HG02852 (cell line): ENCODE results near the gene MRPL34.

Experiments
- ATAC-seq: cut with Tn5 transposase; IDR thresholded peaks from one replicate; pipeline ENCODE4 v1.9.1; 2021; ENCODE audit warnings: mild to moderate bottlenecking, moderate library complexity; ENCODE audit not compliant: unreplicated experiment

MRPL34 gene

GRCh38 chr19:17327654-17328516 is 22.2 kb downstream of the MRPL34 start:
- ATAC-seq = no peak

GRCh38 chr19:17328517-17329365 is 23.1 kb downstream of the MRPL34 start:
- ATAC-seq = no peak

DNA sequence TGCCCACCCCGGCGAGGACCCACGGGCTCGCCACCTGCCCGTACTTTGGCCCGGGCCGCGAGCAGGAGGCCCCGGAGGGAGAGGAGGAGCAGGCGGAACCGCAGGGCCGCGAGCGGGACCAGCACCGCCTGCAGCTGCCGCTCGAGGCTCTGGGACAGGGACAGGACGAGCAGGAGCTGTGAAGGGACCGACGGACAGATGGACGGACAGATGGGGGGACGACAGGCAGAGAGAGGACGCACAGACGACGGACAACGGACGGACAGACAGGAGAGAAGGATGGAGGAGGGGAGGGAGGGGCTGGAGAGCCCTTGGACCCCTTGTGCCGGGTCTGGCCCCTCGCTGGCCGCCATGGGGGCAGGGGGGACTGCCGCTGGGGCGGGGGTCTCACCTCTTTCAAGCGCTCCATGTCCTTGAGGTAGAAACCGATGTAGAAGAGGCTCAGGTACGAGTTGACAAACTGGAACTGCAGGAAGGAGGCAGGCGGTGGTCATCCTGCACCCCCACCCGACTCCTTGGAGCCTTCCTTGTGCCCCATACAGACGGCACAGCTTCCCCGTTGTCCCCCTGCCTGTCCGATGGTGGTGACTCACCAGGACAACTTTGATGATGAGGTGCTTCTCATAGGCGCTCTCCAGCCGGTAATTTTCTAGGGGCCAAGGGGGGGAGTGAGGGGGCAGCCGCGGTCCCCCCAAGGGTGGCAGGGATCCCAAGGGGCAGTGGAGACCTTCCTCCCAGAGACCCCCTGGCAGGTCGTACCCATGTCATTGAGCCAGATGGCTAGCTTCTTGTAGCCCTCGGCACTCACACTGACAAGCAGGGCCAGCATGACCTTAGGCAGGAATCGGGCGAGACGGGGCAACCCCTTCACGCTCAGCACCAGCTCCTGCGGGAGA is 23.9 kb downstream of the MRPL34 start:
- ATAC-seq = no peak

DNA sequence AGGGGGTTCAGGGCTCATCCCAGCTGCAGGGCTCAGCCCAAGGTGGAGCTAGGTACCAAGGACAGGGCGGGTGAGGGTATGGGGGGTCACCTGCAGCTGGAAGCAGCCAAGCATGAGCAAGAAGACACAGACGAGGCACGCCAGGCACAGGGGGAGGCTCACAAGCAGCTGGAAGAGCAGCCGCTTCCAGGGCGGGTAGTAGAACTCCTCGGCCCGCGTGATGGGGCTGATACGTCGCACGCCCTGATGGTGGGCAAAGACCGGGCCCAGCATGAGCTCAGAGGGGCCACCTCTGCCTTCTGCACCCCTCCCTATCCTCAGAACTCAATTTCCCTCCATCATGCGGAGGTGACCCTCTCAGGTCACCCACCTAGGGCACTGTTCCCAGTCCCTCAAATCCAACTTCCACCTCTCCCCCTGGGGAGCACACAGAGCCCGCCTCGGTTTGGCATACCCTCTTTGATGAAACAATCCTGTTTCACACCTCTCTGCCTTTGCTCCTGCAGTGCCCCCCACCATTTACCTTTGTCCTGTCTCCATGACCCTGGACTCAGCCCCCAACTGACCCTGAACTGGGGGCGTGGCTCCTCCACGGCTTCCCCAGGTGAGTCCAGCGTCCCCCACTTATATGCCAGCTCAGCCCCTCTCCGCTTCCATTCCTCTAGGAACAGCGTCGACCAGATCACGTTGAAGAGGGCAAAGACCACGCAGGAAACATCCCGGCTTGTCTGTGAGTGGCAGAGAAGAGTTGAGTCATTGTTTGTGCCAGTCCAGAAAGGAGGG is 24.8 kb downstream of the MRPL34 start:
- ATAC-seq = no peak

GRCh38 chr19:17331045-17331558 is 25.4 kb downstream of the MRPL34 start:
- ATAC-seq = no peak

GRCh38 chr19:17332360-17332676 is 26.6 kb downstream of the MRPL34 start:
- ATAC-seq = no peak

- no peak for ATAC-seq
Measured at GRCh38 chr19:17332677-17333581, 27.3 kb downstream of the MRPL34 start.

GRCh38 chr19:17333611-17334413 is 28.1 kb downstream of the MRPL34 start:
- no peak for ATAC-seq

DNA sequence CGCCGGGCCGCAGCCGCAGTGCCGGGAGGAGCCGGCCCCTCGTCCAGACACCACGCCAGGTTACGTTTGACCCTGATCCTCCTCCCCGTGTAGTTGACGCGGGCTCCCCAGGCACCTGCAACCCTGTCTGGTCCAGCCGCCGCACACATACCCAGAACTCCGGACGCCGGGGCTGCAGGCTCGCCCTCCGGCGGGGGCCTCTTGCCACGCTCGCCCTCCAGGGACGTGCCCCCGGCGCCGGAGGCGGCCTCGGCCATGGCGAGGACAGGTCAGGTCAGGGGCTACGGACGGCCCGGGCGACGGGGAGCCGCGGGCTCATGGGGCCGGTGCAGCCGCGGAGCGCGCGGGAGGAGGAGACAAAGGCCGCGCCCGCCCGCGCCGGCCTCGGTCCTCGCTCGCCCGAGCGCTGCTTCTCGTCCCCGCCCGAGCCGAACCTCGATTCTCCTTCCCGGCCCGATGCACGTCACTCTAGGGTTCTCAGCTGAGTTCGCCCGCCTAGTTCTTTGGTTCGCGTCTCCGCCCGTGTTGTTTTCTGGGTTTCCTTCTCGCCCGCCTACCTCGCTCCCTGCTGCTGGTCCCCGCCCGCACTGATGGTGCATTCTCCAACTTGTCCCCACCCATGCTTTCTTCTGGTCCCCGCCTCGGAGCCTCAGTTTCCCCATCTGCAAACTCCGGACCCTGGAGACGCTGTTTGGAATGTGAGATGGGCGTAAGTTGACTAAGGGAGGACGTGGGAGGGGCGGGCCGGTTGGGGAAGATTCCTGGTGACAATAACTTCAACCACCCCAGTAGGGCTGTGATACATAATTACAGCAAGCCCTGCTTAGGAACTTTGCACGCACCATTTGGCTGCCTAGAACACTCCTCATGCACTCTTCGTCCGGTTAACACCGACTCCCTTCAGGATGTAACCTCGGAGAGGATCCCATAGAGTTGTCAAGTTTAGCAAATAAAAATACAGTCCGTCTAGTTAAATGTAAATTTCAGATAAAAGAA is 29.0 kb downstream of the MRPL34 start, which contains the start of gene ANO8:
Gene ANO8 (minus strand): TSS at position 442 of the 996 bp plus-strand sequence. CDS start 185 bp downstream, at position 257.
- no peak for ATAC-seq

DNA sequence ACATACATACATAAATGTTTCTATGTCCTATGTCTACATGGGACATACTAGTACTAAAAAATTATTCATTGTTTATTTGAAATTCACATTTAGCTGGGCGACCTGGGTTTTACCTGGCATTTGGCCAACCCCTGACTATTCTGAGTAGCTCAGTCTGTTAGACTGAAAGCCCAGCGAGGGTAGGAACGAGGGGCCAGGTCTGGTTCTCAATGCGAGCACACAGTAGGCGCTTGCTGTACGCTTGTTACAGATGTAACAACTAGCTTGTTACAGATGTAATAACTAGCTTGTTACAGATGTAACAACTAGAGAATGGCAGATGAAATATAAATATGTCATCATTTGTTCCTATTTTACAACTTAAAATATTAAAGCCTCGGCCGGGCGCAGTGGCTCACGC is 29.9 kb downstream of the MRPL34 start:
- no peak for ATAC-seq

- ATAC-seq = peak; percentile 76
Measured at GRCh38 chr19:17336872-17337674, 31.4 kb downstream of the MRPL34 start, which contains the start of gene GTPBP3. GTPBP3 (plus strand) TSS chr19:17337553; CDS start chr19:17337612, 59 bp downstream.

- no peak for ATAC-seq
Measured at GRCh38 chr19:17337675-17338432, 32.2 kb downstream of the MRPL34 start.

GRCh38 chr19:17338433-17339078 is 32.9 kb downstream of the MRPL34 start:
- ATAC-seq = no peak

DNA sequence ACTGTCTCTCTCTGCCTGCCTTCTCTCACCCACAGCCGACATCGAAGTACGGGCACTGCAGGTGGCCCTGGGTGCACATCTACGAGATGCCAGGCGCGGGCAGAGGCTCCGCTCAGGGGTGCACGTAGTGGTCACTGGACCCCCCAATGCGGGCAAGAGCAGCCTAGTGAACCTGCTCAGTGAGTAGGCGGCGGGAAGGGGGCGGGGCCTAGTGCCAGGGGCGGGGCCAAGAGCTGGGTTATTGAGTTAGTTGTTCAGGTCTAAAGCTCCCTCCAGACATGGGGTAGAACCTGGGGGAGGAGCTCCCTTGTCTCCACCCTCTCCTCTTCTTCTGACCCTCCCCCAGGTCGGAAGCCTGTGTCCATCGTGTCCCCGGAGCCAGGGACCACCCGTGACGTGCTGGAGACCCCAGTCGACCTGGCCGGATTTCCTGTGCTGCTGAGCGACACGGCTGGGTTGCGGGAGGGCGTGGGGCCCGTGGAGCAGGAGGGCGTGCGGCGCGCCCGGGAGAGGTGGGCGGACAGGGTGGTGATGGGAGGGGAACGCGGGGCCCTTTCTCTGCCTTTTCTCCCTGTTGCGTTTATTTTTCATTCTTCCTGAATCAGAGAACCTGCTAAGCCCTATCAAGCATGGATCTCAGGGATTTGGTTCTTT is 33.5 kb downstream of the MRPL34 start:
- ATAC-seq = no peak
